PC-3 (cell line): ENCODE data around the gene CSNK1A1.

Experiments
- CTCF ChIP-seq: fragments of 300-600 bp; sonication (generic); conservative IDR thresholded peaks from 2 replicates; pipeline ENCODE4 v1.5.1; 2017; ENCODE audit warnings: antibody characterized with exemption, low read depth, mild to moderate bottlenecking, low read length
- EZH2 ChIP-seq: fragments of 300-600 bp; sonication (generic); IDR thresholded peaks from one replicate; pipeline ENCODE4 v1.6.1; 2017; ENCODE audit warnings: antibody characterized with exemption, mild to moderate bottlenecking, low read length; ENCODE audit not compliant: unreplicated experiment
- EZH2phosphoT487 ChIP-seq: fragments of 300-600 bp; sonication (generic); IDR thresholded peaks from 2 replicates; pipeline ENCODE4 v1.6.1; 2018; ENCODE audit warnings: mild to moderate bottlenecking, antibody characterized with exemption, low read length, borderline replicate concordance

- TF ChIP-seq CTCF (no peak), EZH2 (no peak), EZH2phosphoT487 (no peak)
Measured at GRCh38 chr5:149448431-149448830, 102.8 kb downstream of the CSNK1A1 start.
